Measurements from ENCODE around the gene ELP4.

DNA sequence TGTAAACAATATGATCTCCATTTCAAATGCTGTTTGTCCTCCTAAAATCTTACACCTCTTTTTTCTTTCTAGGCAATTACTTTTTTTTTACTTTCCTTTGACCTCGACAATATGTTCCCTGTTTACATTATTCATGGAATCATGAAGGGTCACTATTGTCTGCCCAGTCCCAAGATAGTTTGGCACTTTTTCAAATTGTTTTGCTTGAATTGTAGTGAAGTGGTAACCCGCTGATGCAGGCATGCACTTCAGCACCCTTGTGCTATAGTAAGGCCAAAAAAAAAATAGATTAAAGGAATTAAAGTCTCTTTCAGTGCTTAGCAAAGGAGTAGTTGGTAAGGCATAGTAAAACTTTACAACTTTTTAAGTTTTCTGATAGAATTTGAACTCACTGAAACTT is 210.7 kb downstream of the ELP4 start:
- TF ChIP-seq POLR2A (IDR thresholded peaks at IDR 0.05) (no peak), CTCF (IDR thresholded peaks at IDR 0.05) (no peak)
